Ishikawa (cell line): ENCODE results near the gene EFNA2.

Experiments used
- CEBPB ChIP-seq: IDR thresholded peaks from 2 replicates; pipeline ENCODE4 v1.6.1; 2012
- EP300 ChIP-seq: IDR thresholded peaks from 2 replicates; pipeline ENCODE4 v1.6.1; 2012; ENCODE audit warnings: borderline replicate concordance
- RAD21 ChIP-seq: IDR thresholded peaks from 2 replicates; pipeline ENCODE4 v1.6.1; 2012; ENCODE audit warnings: low read depth
- TAF1 ChIP-seq: IDR thresholded peaks from 2 replicates; pipeline ENCODE4 v1.6.1; 2012; ENCODE audit warnings: low read depth, mild to moderate bottlenecking
- TEAD4 ChIP-seq: IDR thresholded peaks from 2 replicates; pipeline ENCODE4 v1.6.1; 2012
- YY1 ChIP-seq: IDR thresholded peaks from 2 replicates; pipeline ENCODE4 v1.6.1; 2012; ENCODE audit warnings: low read depth
- TF ChIP-seq, protein P1 (sequence below): IDR thresholded peaks from 2 replicates; pipeline ENCODE4 v1.6.1; 2012

GRCh38 chr19:1298235-1298634, 12.6 kb downstream of the EFNA2 start:
- TF ChIP-seq TAF1 = no peak
- TF ChIP-seq, protein P1, sequence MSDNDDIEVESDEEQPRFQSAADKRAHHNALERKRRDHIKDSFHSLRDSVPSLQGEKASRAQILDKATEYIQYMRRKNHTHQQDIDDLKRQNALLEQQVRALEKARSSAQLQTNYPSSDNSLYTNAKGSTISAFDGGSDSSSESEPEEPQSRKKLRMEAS = no peak
- TF ChIP-seq YY1 = no peak
- no peak for TF ChIP-seq CEBPB
- no peak for TF ChIP-seq TEAD4
- TF ChIP-seq EP300 = no peak
- TF ChIP-seq RAD21 = no peak
